ENCODE measurements around the gene YIPF1. TPM values are rescaled to one million over a fixed set of nuclear protein-coding genes. Genes with fewer than 3 reads are reported as not detected.

The YIPF1 gene
- total RNA-seq, 3 donors from 2014 or later (not counting 1 experiment from before 2014, with no cell fraction given): 13.2 to 20.8 (median 18.0) TPM

GRCh38 chr1:53869454-53870117 lies 20.0 kb downstream of the YIPF1 start:
- TF ChIP-seq, protein P1, sequence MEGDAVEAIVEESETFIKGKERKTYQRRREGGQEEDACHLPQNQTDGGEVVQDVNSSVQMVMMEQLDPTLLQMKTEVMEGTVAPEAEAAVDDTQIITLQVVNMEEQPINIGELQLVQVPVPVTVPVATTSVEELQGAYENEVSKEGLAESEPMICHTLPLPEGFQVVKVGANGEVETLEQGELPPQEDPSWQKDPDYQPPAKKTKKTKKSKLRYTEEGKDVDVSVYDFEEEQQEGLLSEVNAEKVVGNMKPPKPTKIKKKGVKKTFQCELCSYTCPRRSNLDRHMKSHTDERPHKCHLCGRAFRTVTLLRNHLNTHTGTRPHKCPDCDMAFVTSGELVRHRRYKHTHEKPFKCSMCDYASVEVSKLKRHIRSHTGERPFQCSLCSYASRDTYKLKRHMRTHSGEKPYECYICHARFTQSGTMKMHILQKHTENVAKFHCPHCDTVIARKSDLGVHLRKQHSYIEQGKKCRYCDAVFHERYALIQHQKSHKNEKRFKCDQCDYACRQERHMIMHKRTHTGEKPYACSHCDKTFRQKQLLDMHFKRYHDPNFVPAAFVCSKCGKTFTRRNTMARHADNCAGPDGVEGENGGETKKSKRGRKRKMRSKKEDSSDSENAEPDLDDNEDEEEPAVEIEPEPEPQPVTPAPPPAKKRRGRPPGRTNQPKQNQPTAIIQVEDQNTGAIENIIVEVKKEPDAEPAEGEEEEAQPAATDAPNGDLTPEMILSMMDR (IDR thresholded peaks at IDR 0.05): no peak
- Mint-ChIP-seq H3K27ac (peak overlapping the region in 1 of 2 donors; percentile 45), H3K4me3 (no peak overlapping the region), H3K36me3 (peaks cover 18% of the 10 kb centered on the region), H3K9me3 (no peaks in the 10 kb centered on the region), H3K4me1 (no peaks in the 10 kb centered on the region), H3K27me3 (ENCODE audit: low read depth in 2 of 2) (no peaks in the 10 kb centered on the region)
- intact Hi-C loops (cut with micrococcal nuclease): no loop called here
- Histone ChIP-seq H3K9me3 (ENCODE audit: control insufficient read depth, insufficient read depth, low read length) (no peaks in the 10 kb centered on the region), H3K4me1 (ENCODE audit: control insufficient read depth, insufficient read depth, low read length) (no peaks in the 10 kb centered on the region), H3K36me3 (ENCODE audit: control insufficient read depth, insufficient read depth, low read length) (peaks cover 55% of the 10 kb centered on the region), H3K27me3 (ENCODE audit: control insufficient read depth, insufficient read depth, low read length) (no peaks in the 10 kb centered on the region), H3K27ac (ENCODE audit: low read length) (no peak overlapping the region), H3K4me3 (ENCODE audit: low read length) (no peak overlapping the region)
- no peak for DNase-seq
- 79% methylated on average over 11 of the region's 11 CpGs for WGBS (ENCODE audit: insufficient coverage)
- no peak for ATAC-seq

DNA sequence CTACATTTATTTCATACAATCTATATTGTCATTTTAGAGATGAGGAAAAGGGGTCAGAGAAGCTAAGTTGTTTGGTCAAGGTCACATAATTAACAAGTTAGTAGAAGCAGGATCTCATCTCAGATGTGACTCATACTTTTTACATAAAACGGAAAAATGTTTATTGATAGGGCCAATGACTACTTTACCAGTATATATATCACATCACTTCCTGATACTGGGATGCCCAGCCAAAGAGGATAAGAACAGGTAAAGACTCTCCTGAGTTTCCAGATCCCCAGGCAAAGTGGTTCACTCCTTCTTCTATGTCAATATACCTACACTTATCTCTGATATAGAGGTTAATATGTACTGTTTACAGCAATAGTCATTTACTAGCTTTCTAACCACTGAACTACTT lies 21.0 kb downstream of the YIPF1 start:
- H3K36me3 Mint-ChIP-seq: peaks cover 18% of the 10 kb centered on the region
- 100% methylated on average over 1 of the region's 1 CpG for WGBS (ENCODE audit: insufficient coverage)
- intact Hi-C loops (cut with micrococcal nuclease): no loop called here
- no peaks in the 10 kb centered on the region for H3K9me3 Mint-ChIP-seq
- DNase-seq (no peak), ATAC-seq (no peak)
- peak overlapping the region in 1 of 2 donors; percentile 45 for H3K27ac Mint-ChIP-seq
- no peaks in the 10 kb centered on the region for H3K27me3 ChIP-seq (ENCODE audit: control insufficient read depth, insufficient read depth, low read length)
- H3K4me1 Mint-ChIP-seq: no peaks in the 10 kb centered on the region
- H3K4me1 ChIP-seq (ENCODE audit: control insufficient read depth, insufficient read depth, low read length): no peaks in the 10 kb centered on the region
- peaks cover 53% of the 10 kb centered on the region for H3K36me3 ChIP-seq (ENCODE audit: control insufficient read depth, insufficient read depth, low read length)
- no peak overlapping the region for H3K27ac ChIP-seq (ENCODE audit: low read length)
- H3K9me3 ChIP-seq (ENCODE audit: control insufficient read depth, insufficient read depth, low read length): no peaks in the 10 kb centered on the region
- H3K4me3 ChIP-seq (ENCODE audit: low read length): no peak overlapping the region
- TF ChIP-seq, protein P1 (IDR thresholded peaks at IDR 0.05): no peak
- no peaks in the 10 kb centered on the region for H3K27me3 Mint-ChIP-seq (ENCODE audit: low read depth in 2 of 2)
- no peak overlapping the region for H3K4me3 Mint-ChIP-seq

- peaks cover 0 to 6% of the 10 kb centered on the region in 2 donors for H3K4me1 Mint-ChIP-seq
- peaks cover 31% of the 10 kb centered on the region for H3K36me3 ChIP-seq (ENCODE audit: control insufficient read depth, insufficient read depth, low read length)
- no peaks in the 10 kb centered on the region for H3K9me3 Mint-ChIP-seq
- no peaks in the 10 kb centered on the region for H3K27me3 ChIP-seq (ENCODE audit: control insufficient read depth, insufficient read depth, low read length)
- no peak overlapping the region for H3K27ac Mint-ChIP-seq
- no peaks in the 10 kb centered on the region for H3K4me1 ChIP-seq (ENCODE audit: control insufficient read depth, insufficient read depth, low read length)
- no peak for DNase-seq
- H3K36me3 Mint-ChIP-seq: peaks cover 7% of the 10 kb centered on the region
- no peak overlapping the region for H3K4me3 Mint-ChIP-seq
- ATAC-seq: no peak
- H3K27ac ChIP-seq (ENCODE audit: low read length): no peak overlapping the region
- no peaks in the 10 kb centered on the region for H3K27me3 Mint-ChIP-seq (ENCODE audit: low read depth in 2 of 2)
- H3K4me3 ChIP-seq (ENCODE audit: low read length): no peak overlapping the region
- H3K9me3 ChIP-seq (ENCODE audit: control insufficient read depth, insufficient read depth, low read length): no peaks in the 10 kb centered on the region
- WGBS (ENCODE audit: insufficient coverage): 59% methylated on average over 7 of the region's 7 CpGs
- TF ChIP-seq, protein P1 (IDR thresholded peaks at IDR 0.05): no peak
- intact Hi-C loops (cut with micrococcal nuclease): no loop called here
These were observed 27.1 kb downstream of the YIPF1 start for GRCh38 chr1:53862507-53862906.

GRCh38 chr1:53860967-53861411 lies 28.6 kb downstream of the YIPF1 start:
- H3K27ac Mint-ChIP-seq: peak overlapping the region in 1 of 2 donors; percentile 29
- H3K4me3 ChIP-seq (ENCODE audit: low read length): no peak overlapping the region
- no peaks in the 10 kb centered on the region for H3K27me3 ChIP-seq (ENCODE audit: control insufficient read depth, insufficient read depth, low read length)
- intact Hi-C loops (cut with micrococcal nuclease): loop anchor here (1.0 kb wide), 1 partner anchor 98 kb away; no protein-coding TSS in a partner anchor
- no peaks in the 10 kb centered on the region for H3K27me3 Mint-ChIP-seq (ENCODE audit: low read depth in 2 of 2)
- no peaks in the 10 kb centered on the region for H3K9me3 ChIP-seq (ENCODE audit: control insufficient read depth, insufficient read depth, low read length)
- H3K36me3 Mint-ChIP-seq: peaks cover 7% of the 10 kb centered on the region
- no peak overlapping the region for H3K27ac ChIP-seq (ENCODE audit: low read length)
- DNase-seq: peak in 1 of 2 donors; percentile 81
- no peaks in the 10 kb centered on the region for H3K9me3 Mint-ChIP-seq
- no peak overlapping the region for H3K4me3 Mint-ChIP-seq
- TF ChIP-seq, protein P1 (IDR thresholded peaks at IDR 0.05): peak; percentile 78
- ATAC-seq: peak; percentile 61 to 76 (median 74)
- peaks cover 35% of the 10 kb centered on the region for H3K36me3 ChIP-seq (ENCODE audit: control insufficient read depth, insufficient read depth, low read length)
- H3K4me1 Mint-ChIP-seq: peaks cover 0 to 6% of the 10 kb centered on the region in 2 donors
- no peaks in the 10 kb centered on the region for H3K4me1 ChIP-seq (ENCODE audit: control insufficient read depth, insufficient read depth, low read length)
